Measurements from ENCODE around the gene SLC12A4.

Gene SLC12A4

GRCh38 chr16:67986949-67987348, 18.5 kb upstream of the SLC12A4 start:
- no peak for DNase-seq (ENCODE audit: low spot score)
- TF ChIP-seq CTCF (IDR thresholded peaks at IDR 0.05; ENCODE audit: extremely low read depth, missing control alignments): no peak

- DNase-seq (ENCODE audit: low spot score): no peak
- TF ChIP-seq CTCF (IDR thresholded peaks at IDR 0.05; ENCODE audit: extremely low read depth, missing control alignments): no peak
Measured at GRCh38 chr16:67982011-67982696, 13.7 kb upstream of the SLC12A4 start.

- no peak for TF ChIP-seq CTCF (IDR thresholded peaks at IDR 0.05; ENCODE audit: extremely low read depth, missing control alignments)
- DNase-seq (ENCODE audit: low spot score): no peak
Measured at GRCh38 chr16:67979955-67980678, 11.7 kb upstream of the SLC12A4 start, which contains the start of gene DPEP3. Gene DPEP3, minus strand, starts transcription at chr16:67980499. Its CDS starts 119 bp downstream, at chr16:67980380.

GRCh38 chr16:67977469-67978227, 9.2 kb upstream of the SLC12A4 start:
- no peak for TF ChIP-seq CTCF (IDR thresholded peaks at IDR 0.05; ENCODE audit: extremely low read depth, missing control alignments)
- no peak for DNase-seq (ENCODE audit: low spot score)

- DNase-seq (ENCODE audit: low spot score): no peak
- TF ChIP-seq CTCF (IDR thresholded peaks at IDR 0.05; ENCODE audit: extremely low read depth, missing control alignments): no peak
Measured at GRCh38 chr16:67977005-67977404, 8.6 kb upstream of the SLC12A4 start.

GRCh38 chr16:67976205-67976604, 7.8 kb upstream of the SLC12A4 start:
- no peak for DNase-seq (ENCODE audit: low spot score)
- TF ChIP-seq CTCF (IDR thresholded peaks at IDR 0.05; ENCODE audit: extremely low read depth, missing control alignments): no peak

Data from GM20000 (cell line).